Liver (tissue), 9 donors: ENCODE measurements around the gene SAA4. TPM values are rescaled to one million over a fixed set of nuclear protein-coding genes. Genes with fewer than 3 reads are reported as not detected.
A peak's percentile ranks its signal among the peaks of the same experiment; 100 is the strongest.

ENCODE experiments used
- DNase-seq: peaks from one replicate; pipeline ENCODE4 v3.0.0-alpha.2; 2017; ENCODE audit warnings: low spot score
- H3K27ac ChIP-seq, 2 donors: one replicate each; pipeline ENCODE4 v1.7.0; 2013; ENCODE audit warnings: inconsistent platforms in 2 of 2, low read length in 2 of 2, control low read depth in 1 of 2, low read depth in 1 of 2, mild to moderate bottlenecking in 1 of 2
- H3K27me3 ChIP-seq, 4 donors: one replicate each; pipeline versions ENCODE4 v1.6.1 to v1.7.0; 2013; ENCODE audit warnings: low read length in 3 of 4, inconsistent platforms in 1 of 4, mild to moderate bottlenecking in 1 of 4, moderate library complexity in 1 of 4; ENCODE audit not compliant: control insufficient read depth in 4 of 4, insufficient read depth in 4 of 4
- H3K36me3 ChIP-seq, 4 donors: one replicate each; pipeline versions ENCODE4 v1.6.1 to v1.7.0; 2013; ENCODE audit warnings: low read length in 3 of 4, mild to moderate bottlenecking in 3 of 4, low read depth in 1 of 4, moderate library complexity in 1 of 4; ENCODE audit not compliant: control insufficient read depth in 4 of 4, insufficient read depth in 3 of 4
- H3K4me1 ChIP-seq, 4 donors: one replicate each; pipeline versions ENCODE4 v1.6.1 to v1.7.0; 2013; ENCODE audit warnings: low read length in 3 of 4, mild to moderate bottlenecking in 3 of 4, moderate library complexity in 1 of 4; ENCODE audit not compliant: control insufficient read depth in 4 of 4, insufficient read depth in 4 of 4
- H3K4me3 ChIP-seq, 3 donors: one replicate each; pipeline versions ENCODE4 v1.6.1 to v1.7.0; 2013; ENCODE audit warnings: low read length in 3 of 3, control low read depth in 1 of 3, low read depth in 1 of 3, mild to moderate bottlenecking in 1 of 3
- H3K9ac ChIP-seq, 2 donors: one replicate each; pipeline ENCODE4 v1.7.0; 2013; ENCODE audit warnings: low read length in 2 of 2, mild to moderate bottlenecking in 2 of 2, moderate library complexity in 2 of 2, control low read depth in 1 of 2, low read depth in 1 of 2
- H3K9me3 ChIP-seq, 4 donors: one replicate each; pipeline versions ENCODE4 v1.6.1 to v1.7.0; 2013; ENCODE audit warnings: low read length in 3 of 4; ENCODE audit not compliant: control insufficient read depth in 4 of 4
- EGR1 ChIP-seq, 2 donors: IDR thresholded peaks; 2 replicates each; pipeline ENCODE4 v1.6.1; 2016 to 2018; ENCODE audit warnings: antibody characterized with exemption in 2 of 2, low read depth in 2 of 2
- FOXA1 ChIP-seq: IDR thresholded peaks from 2 replicates; pipeline ENCODE4 v1.6.1; 2016; ENCODE audit warnings: antibody characterized with exemption
- FOXA2 ChIP-seq: IDR thresholded peaks from 2 replicates; pipeline ENCODE4 v1.6.1; 2016; ENCODE audit warnings: antibody characterized with exemption
- GABPA ChIP-seq, 2 donors: IDR thresholded peaks in 1 of 2; conservative IDR thresholded peaks in 1 of 2; 2 replicates each; pipeline ENCODE4 v1.6.1; 2016; ENCODE audit warnings: antibody characterized with exemption in 2 of 2, mild to moderate bottlenecking in 1 of 2, moderate library complexity in 1 of 2
- HNF4A ChIP-seq, 2 donors: conservative IDR thresholded peaks; 2 replicates each; pipeline ENCODE4 v1.6.1; 2016; ENCODE audit warnings: antibody characterized with exemption in 2 of 2, mild to moderate bottlenecking in 2 of 2
- HNF4G ChIP-seq: IDR thresholded peaks from 2 replicates; pipeline ENCODE4 v1.6.1; 2016; ENCODE audit warnings: antibody characterized with exemption
- JUND ChIP-seq, 2 donors: IDR thresholded peaks; 2 replicates each; pipeline ENCODE4 v1.6.1; 2016; ENCODE audit warnings: antibody characterized with exemption in 2 of 2
- NR2F2 ChIP-seq: IDR thresholded peaks from 2 replicates; pipeline ENCODE4 v1.6.1; 2016; ENCODE audit warnings: antibody characterized with exemption
- RAD21 ChIP-seq, 2 donors: IDR thresholded peaks; 2 replicates each; pipeline ENCODE4 v1.6.1; 2016; ENCODE audit warnings: antibody characterized with exemption in 2 of 2, mild to moderate bottlenecking in 2 of 2
- RXRA ChIP-seq, 2 donors: IDR thresholded peaks; 2 replicates each; pipeline ENCODE4 v1.6.1; 2017 to 2018; ENCODE audit warnings: antibody characterized with exemption in 2 of 2, mild to moderate bottlenecking in 1 of 2
- SP1 ChIP-seq: IDR thresholded peaks from 2 replicates; pipeline ENCODE4 v1.6.1; 2018; ENCODE audit warnings: antibody characterized with exemption, mild to moderate bottlenecking
- TAF1 ChIP-seq: conservative IDR thresholded peaks from 2 replicates; pipeline ENCODE4 v1.6.1; 2016; ENCODE audit warnings: antibody characterized with exemption, mild to moderate bottlenecking
- YY1 ChIP-seq: IDR thresholded peaks from 2 replicates; pipeline ENCODE4 v1.6.1; 2016; ENCODE audit warnings: antibody characterized with exemption, mild to moderate bottlenecking
- WGBS: extraction: QIAGEN DNeasy Blood & Tissue Kit; methylation state at CpG from one replicate; pipeline ENCODE4 v1.1.7; 2013; 5-methylcytosine and 5-hydroxymethylcytosine counted together
- polyA plus RNA-seq, 2 donors: library from polyadenylated mRNA; stranded (reverse) in 1 of 2; unstranded in 1 of 2; fragments of 200-250 nt in 1 of 2; fragments of >200 nt in 1 of 2; fragmentation: Nextera tagmentation in 1 of 2; extraction: Ambion mirVana in 1 of 2; gene quantifications; one replicate each; pipeline versions ENCODE4 v1.2.1 to v1.2.3, GENCODE V29; 2013 to 2015
- total RNA-seq, 2 donors: library from RNA; depleted of rRNA; stranded (reverse); fragments of >200 nt; gene quantifications; one replicate each; pipeline ENCODE4 v1.2.3, GENCODE V29; 2014
- TF ChIP-seq, protein P1 (sequence below): IDR thresholded peaks from 2 replicates; pipeline ENCODE4 v1.6.1; 2016; ENCODE audit warnings: antibody characterized with exemption, mild to moderate bottlenecking
- TF ChIP-seq, protein P2 (sequence below): IDR thresholded peaks from 2 replicates; pipeline ENCODE4 v1.6.1; 2016; ENCODE audit warnings: antibody characterized with exemption
- TF ChIP-seq, protein P3 (sequence below): IDR thresholded peaks from 2 replicates; pipeline ENCODE4 v1.6.1; 2016; ENCODE audit warnings: antibody characterized with exemption
- TF ChIP-seq, protein P4 (sequence below): fragments of 150-350 bp; IDR thresholded peaks from 2 replicates; pipeline ENCODE4 v1.5.1; 2017; ENCODE audit warnings: improper control_type of control experiment, low read depth, low read length; ENCODE audit not compliant: missing input control
- TF ChIP-seq, protein P5 (sequence below): IDR thresholded peaks from 2 replicates; pipeline ENCODE4 v1.6.1; 2016; ENCODE audit warnings: antibody characterized with exemption
- donor health status: healthy.
- donor health status: healthy.
- donor health status: healthy.
- donor health status: healthy.
- donor health status: healthy.

SAA4 gene
- total and polyA plus RNA-seq, 4 donors = 84.9 to 4,017 (median 1,127) TPM

DNA sequence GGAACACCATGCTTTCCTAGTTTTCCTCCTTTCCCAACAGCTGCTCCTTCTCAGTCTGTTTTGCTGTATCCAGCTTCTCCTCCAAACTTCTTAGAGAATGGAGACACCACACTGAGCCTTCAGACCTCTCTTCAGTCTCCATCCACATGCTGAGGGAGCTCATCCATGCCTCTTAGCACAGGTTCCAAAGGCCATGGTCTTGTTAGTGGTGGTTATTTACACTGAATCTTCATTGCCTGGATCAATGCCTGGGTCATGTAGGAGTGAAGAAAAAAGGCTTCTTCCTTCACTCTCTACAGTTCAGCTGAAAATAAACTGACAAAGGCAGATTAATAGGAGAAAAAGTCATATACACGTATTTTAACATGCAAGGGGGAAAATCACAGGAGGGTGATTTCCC, 3.1 kb upstream of the SAA4 start (continued):
- TF ChIP-seq, protein P1, sequence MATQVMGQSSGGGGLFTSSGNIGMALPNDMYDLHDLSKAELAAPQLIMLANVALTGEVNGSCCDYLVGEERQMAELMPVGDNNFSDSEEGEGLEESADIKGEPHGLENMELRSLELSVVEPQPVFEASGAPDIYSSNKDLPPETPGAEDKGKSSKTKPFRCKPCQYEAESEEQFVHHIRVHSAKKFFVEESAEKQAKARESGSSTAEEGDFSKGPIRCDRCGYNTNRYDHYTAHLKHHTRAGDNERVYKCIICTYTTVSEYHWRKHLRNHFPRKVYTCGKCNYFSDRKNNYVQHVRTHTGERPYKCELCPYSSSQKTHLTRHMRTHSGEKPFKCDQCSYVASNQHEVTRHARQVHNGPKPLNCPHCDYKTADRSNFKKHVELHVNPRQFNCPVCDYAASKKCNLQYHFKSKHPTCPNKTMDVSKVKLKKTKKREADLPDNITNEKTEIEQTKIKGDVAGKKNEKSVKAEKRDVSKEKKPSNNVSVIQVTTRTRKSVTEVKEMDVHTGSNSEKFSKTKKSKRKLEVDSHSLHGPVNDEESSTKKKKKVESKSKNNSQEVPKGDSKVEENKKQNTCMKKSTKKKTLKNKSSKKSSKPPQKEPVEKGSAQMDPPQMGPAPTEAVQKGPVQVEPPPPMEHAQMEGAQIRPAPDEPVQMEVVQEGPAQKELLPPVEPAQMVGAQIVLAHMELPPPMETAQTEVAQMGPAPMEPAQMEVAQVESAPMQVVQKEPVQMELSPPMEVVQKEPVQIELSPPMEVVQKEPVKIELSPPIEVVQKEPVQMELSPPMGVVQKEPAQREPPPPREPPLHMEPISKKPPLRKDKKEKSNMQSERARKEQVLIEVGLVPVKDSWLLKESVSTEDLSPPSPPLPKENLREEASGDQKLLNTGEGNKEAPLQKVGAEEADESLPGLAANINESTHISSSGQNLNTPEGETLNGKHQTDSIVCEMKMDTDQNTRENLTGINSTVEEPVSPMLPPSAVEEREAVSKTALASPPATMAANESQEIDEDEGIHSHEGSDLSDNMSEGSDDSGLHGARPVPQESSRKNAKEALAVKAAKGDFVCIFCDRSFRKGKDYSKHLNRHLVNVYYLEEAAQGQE = no peak
- TF ChIP-seq GABPA (IDR thresholded peaks at IDR 0.05 in 1 of 2, conservative IDR thresholded peaks at IDR 0.05 in 1 of 2) = no peak
- TF ChIP-seq, protein P2, sequence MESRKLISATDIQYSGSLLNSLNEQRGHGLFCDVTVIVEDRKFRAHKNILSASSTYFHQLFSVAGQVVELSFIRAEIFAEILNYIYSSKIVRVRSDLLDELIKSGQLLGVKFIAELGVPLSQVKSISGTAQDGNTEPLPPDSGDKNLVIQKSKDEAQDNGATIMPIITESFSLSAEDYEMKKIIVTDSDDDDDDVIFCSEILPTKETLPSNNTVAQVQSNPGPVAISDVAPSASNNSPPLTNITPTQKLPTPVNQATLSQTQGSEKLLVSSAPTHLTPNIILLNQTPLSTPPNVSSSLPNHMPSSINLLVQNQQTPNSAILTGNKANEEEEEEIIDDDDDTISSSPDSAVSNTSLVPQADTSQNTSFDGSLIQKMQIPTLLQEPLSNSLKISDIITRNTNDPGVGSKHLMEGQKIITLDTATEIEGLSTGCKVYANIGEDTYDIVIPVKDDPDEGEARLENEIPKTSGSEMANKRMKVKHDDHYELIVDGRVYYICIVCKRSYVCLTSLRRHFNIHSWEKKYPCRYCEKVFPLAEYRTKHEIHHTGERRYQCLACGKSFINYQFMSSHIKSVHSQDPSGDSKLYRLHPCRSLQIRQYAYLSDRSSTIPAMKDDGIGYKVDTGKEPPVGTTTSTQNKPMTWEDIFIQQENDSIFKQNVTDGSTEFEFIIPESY = no peak

DNA sequence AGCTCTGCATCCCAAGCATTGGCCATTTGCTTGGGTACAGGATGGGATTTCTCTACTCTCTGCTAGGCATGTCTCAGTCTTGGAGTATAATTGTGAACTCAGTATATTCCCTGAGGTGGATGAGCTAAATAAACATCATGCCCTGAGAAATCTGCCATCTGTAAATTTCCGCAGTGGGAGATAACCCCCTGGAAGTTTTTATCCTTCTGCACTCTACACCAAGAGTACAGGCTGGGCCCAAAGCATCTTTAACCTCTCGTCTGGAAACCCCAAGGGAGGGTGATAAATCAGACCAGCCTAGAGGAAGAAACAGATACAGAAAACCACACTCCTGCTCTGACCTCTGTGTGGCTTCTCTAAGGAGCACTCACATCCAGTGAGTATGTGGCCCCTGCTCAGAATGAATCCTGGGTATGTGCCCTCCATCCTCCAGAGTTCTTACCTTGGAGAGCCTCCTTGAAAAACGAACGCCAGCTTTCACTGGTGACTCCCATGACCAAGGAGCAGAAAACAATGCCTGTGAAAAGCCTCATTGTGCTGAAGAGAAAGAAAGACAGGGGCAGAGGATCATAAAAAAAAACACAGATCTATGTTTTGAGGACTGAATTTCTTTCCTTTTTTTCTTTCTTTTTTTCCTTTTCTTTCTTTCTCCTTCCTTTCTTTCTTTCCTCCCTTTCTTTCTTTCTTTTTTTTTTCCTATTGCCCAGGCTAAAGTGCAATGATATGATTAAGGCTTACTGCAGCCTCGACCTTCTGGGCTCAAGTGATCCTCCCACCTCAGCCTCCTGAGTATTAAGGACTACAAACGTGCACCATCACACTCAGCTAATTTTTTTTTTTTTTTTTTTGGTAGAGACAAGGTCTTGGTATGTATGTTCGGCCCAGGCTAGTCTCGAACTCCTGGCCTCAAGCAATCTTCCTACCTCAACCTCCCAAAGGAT, 938 bp downstream of the SAA4 start:
- Histone ChIP-seq H3K36me3 (peaks cover 0 to 12% (median 4%) of the 10 kb centered on the region in 4 donors), H3K9ac (peak overlapping the region; percentile 29 to 73), H3K9me3 (no peaks in the 10 kb centered on the region), H3K27ac (peak overlapping the region; percentile 66 to 80), H3K27me3 (no peaks in the 10 kb centered on the region), H3K4me1 (peaks cover 0 to 27% (median 14%) of the 10 kb centered on the region in 4 donors), H3K4me3 (peak overlapping the region; percentile 52 to 99 (median 97))
- TF ChIP-seq EGR1 (IDR thresholded peaks at IDR 0.05; ENCODE audit: low read depth in 2 of 2) (no peak), NR2F2 (no peak), RXRA (IDR thresholded peaks at IDR 0.05) (no peak), JUND (IDR thresholded peaks at IDR 0.05) (no peak), SP1 (no peak), RAD21 (IDR thresholded peaks at IDR 0.05) (no peak), FOXA1 (no peak), YY1 (no peak), GABPA (IDR thresholded peaks at IDR 0.05 in 1 of 2, conservative IDR thresholded peaks at IDR 0.05 in 1 of 2) (no peak), HNF4A (conservative IDR thresholded peaks at IDR 0.05) (no peak), TAF1 (no peak), FOXA2 (no peak), HNF4G (no peak)
- TF ChIP-seq, protein P2 = no peak
- TF ChIP-seq, protein P3, sequence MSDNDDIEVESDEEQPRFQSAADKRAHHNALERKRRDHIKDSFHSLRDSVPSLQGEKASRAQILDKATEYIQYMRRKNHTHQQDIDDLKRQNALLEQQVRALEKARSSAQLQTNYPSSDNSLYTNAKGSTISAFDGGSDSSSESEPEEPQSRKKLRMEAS = no peak
- TF ChIP-seq, protein P4, sequence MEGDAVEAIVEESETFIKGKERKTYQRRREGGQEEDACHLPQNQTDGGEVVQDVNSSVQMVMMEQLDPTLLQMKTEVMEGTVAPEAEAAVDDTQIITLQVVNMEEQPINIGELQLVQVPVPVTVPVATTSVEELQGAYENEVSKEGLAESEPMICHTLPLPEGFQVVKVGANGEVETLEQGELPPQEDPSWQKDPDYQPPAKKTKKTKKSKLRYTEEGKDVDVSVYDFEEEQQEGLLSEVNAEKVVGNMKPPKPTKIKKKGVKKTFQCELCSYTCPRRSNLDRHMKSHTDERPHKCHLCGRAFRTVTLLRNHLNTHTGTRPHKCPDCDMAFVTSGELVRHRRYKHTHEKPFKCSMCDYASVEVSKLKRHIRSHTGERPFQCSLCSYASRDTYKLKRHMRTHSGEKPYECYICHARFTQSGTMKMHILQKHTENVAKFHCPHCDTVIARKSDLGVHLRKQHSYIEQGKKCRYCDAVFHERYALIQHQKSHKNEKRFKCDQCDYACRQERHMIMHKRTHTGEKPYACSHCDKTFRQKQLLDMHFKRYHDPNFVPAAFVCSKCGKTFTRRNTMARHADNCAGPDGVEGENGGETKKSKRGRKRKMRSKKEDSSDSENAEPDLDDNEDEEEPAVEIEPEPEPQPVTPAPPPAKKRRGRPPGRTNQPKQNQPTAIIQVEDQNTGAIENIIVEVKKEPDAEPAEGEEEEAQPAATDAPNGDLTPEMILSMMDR = no peak
- TF ChIP-seq, protein P5, sequence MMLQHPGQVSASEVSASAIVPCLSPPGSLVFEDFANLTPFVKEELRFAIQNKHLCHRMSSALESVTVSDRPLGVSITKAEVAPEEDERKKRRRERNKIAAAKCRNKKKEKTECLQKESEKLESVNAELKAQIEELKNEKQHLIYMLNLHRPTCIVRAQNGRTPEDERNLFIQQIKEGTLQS = no peak
- TF ChIP-seq, protein P1 = no peak
- DNase-seq = no peak
- WGBS = 29% methylated on average over 8 of the region's 8 CpGs
